Measurements from ENCODE around the gene TBC1D1. TPM values are rescaled to one million over a fixed set of nuclear protein-coding genes. Genes with fewer than 3 reads are reported as not detected.

The TBC1D1 gene
- total and polyA plus RNA-seq, 2 experiments from 2014 or later = 53.9 to 151 TPM

DNA sequence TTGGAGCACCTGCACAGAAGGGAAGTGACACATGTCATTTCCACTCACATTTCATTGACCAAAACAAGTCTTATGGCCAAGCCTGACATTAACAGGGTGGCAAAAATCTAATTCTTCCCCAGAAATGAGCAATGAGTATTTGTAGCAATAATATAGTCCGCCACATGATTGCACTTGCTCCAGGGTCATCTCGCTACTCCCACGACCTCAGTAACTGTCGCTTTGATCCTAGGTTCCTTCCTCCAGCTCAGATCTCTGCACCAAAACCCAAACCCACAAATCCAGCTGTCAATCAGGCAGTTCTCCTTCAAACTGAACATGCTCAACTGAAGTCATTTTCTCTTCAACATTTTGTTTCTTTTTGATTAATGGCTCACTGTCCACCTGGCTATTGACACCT, 44.1 kb downstream of the TBC1D1 start:
- Mint-ChIP-seq H3K4me1 (peaks cover 2% of the 10 kb centered on the region; the same call in 1 of the 3 replicates), H3K27ac (no peak overlapping the region), H3K27me3 (ENCODE audit: insufficient read depth, low read depth, poor library complexity) (no peaks in the 10 kb centered on the region), H3K9me3 (peaks cover 3% of the 10 kb centered on the region; the same call in 2 of the 3 replicates), H3K4me3 (no peak overlapping the region), H3K36me3 (ENCODE audit: low read depth) (peaks cover 5% of the 10 kb centered on the region; the same call in 1 of the 3 replicates)
- H4K20me1 ChIP-seq (replicated peaks; ENCODE audit: insufficient read depth) = no peaks in the 10 kb centered on the region
- no peak for DNase-seq (ENCODE audit: low spot score)
- H2AFZ ChIP-seq = no peak overlapping the region
- no peak overlapping the region for H3K4me2 ChIP-seq
- no peaks in the 10 kb centered on the region for H3K4me1 ChIP-seq (ENCODE audit: insufficient read depth)
- H3F3A ChIP-seq (replicated peaks; ENCODE audit: low read depth) = no peaks in the 10 kb centered on the region
- no peak overlapping the region for H3K27ac ChIP-seq (ENCODE audit: low read depth)
- H3K27me3 ChIP-seq (ENCODE audit: insufficient read depth) = no peaks in the 10 kb centered on the region
- no peaks in the 10 kb centered on the region for H3K36me3 ChIP-seq (ENCODE audit: insufficient read depth)
- no peak for ATAC-seq
- no peaks in the 10 kb centered on the region for H3K79me2 ChIP-seq (replicated peaks; ENCODE audit: insufficient read depth)
- H3K4me3 ChIP-seq = no peak overlapping the region
- TF ChIP-seq CREB1 (CRISPR knock-in tag; IDR thresholded peaks at IDR 0.05; ENCODE audit: low read depth) (no peak), POLR2AphosphoS5 (IDR thresholded peaks at IDR 0.05; ENCODE audit: low read depth) (no peak), EZH2 (IDR thresholded peaks at IDR 0.05; ENCODE audit: low read depth, unreplicated experiment) (no peak), JUNB (IDR thresholded peaks at IDR 0.05; ENCODE audit: unreplicated experiment) (no peak), NANOG (IDR thresholded peaks at IDR 0.05; ENCODE audit: borderline replicate concordance) (no peak)
- TF ChIP-seq, protein P1, sequence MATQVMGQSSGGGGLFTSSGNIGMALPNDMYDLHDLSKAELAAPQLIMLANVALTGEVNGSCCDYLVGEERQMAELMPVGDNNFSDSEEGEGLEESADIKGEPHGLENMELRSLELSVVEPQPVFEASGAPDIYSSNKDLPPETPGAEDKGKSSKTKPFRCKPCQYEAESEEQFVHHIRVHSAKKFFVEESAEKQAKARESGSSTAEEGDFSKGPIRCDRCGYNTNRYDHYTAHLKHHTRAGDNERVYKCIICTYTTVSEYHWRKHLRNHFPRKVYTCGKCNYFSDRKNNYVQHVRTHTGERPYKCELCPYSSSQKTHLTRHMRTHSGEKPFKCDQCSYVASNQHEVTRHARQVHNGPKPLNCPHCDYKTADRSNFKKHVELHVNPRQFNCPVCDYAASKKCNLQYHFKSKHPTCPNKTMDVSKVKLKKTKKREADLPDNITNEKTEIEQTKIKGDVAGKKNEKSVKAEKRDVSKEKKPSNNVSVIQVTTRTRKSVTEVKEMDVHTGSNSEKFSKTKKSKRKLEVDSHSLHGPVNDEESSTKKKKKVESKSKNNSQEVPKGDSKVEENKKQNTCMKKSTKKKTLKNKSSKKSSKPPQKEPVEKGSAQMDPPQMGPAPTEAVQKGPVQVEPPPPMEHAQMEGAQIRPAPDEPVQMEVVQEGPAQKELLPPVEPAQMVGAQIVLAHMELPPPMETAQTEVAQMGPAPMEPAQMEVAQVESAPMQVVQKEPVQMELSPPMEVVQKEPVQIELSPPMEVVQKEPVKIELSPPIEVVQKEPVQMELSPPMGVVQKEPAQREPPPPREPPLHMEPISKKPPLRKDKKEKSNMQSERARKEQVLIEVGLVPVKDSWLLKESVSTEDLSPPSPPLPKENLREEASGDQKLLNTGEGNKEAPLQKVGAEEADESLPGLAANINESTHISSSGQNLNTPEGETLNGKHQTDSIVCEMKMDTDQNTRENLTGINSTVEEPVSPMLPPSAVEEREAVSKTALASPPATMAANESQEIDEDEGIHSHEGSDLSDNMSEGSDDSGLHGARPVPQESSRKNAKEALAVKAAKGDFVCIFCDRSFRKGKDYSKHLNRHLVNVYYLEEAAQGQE (IDR thresholded peaks at IDR 0.05; ENCODE audit: unreplicated experiment) = no peak
- H3K9me2 ChIP-seq (ENCODE audit: insufficient read depth) = no peaks in the 10 kb centered on the region

DNA sequence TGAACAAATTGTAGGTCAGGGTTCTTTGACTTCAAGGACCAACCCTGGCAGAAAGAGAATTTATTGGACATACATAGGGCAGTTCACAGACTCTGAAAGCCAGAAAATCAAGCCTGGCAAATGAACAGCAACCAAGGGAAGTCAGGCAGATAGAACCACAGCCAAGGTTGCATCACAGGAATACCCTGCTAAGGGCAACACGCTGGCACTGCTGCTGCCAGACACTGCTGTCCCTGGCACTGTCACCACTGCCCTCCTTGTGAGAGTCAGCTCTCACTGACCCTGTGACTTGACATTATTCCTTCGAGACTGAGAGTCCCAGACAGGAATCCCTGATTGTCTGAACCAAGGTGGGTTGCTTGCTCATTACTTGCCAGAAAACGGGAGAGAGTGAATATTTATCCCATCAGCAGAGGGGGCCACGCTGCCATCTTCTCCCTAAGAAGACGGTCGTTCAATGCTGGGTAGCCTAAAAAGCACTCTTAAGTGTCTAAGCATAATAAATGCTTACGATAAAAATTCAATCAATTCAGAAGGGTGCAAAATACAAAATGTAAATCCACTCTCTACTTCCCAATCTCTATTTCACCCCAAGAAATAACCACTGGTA, 46.1 kb downstream of the TBC1D1 start:
- Histone ChIP-seq H4K20me1 (replicated peaks; ENCODE audit: insufficient read depth) (no peaks in the 10 kb centered on the region), H3K4me1 (ENCODE audit: insufficient read depth) (no peaks in the 10 kb centered on the region), H3K4me2 (no peak overlapping the region), H3K79me2 (replicated peaks; ENCODE audit: insufficient read depth) (no peaks in the 10 kb centered on the region), H3F3A (replicated peaks; ENCODE audit: low read depth) (no peaks in the 10 kb centered on the region), H3K36me3 (ENCODE audit: insufficient read depth) (no peaks in the 10 kb centered on the region), H3K4me3 (no peak overlapping the region), H2AFZ (no peak overlapping the region), H3K27ac (ENCODE audit: low read depth) (no peak overlapping the region), H3K9me2 (ENCODE audit: insufficient read depth) (no peaks in the 10 kb centered on the region), H3K27me3 (ENCODE audit: insufficient read depth) (no peaks in the 10 kb centered on the region)
- peaks cover 2% of the 10 kb centered on the region; the same call in 1 of the 3 replicates for H3K4me1 Mint-ChIP-seq
- no peak overlapping the region for H3K27ac Mint-ChIP-seq
- no peaks in the 10 kb centered on the region for H3K27me3 Mint-ChIP-seq (ENCODE audit: insufficient read depth, low read depth, poor library complexity)
- peaks cover 3% of the 10 kb centered on the region; the same call in 2 of the 3 replicates for H3K9me3 Mint-ChIP-seq
- ATAC-seq (no peak), DNase-seq (ENCODE audit: low spot score) (no peak)
- TF ChIP-seq, protein P2, sequence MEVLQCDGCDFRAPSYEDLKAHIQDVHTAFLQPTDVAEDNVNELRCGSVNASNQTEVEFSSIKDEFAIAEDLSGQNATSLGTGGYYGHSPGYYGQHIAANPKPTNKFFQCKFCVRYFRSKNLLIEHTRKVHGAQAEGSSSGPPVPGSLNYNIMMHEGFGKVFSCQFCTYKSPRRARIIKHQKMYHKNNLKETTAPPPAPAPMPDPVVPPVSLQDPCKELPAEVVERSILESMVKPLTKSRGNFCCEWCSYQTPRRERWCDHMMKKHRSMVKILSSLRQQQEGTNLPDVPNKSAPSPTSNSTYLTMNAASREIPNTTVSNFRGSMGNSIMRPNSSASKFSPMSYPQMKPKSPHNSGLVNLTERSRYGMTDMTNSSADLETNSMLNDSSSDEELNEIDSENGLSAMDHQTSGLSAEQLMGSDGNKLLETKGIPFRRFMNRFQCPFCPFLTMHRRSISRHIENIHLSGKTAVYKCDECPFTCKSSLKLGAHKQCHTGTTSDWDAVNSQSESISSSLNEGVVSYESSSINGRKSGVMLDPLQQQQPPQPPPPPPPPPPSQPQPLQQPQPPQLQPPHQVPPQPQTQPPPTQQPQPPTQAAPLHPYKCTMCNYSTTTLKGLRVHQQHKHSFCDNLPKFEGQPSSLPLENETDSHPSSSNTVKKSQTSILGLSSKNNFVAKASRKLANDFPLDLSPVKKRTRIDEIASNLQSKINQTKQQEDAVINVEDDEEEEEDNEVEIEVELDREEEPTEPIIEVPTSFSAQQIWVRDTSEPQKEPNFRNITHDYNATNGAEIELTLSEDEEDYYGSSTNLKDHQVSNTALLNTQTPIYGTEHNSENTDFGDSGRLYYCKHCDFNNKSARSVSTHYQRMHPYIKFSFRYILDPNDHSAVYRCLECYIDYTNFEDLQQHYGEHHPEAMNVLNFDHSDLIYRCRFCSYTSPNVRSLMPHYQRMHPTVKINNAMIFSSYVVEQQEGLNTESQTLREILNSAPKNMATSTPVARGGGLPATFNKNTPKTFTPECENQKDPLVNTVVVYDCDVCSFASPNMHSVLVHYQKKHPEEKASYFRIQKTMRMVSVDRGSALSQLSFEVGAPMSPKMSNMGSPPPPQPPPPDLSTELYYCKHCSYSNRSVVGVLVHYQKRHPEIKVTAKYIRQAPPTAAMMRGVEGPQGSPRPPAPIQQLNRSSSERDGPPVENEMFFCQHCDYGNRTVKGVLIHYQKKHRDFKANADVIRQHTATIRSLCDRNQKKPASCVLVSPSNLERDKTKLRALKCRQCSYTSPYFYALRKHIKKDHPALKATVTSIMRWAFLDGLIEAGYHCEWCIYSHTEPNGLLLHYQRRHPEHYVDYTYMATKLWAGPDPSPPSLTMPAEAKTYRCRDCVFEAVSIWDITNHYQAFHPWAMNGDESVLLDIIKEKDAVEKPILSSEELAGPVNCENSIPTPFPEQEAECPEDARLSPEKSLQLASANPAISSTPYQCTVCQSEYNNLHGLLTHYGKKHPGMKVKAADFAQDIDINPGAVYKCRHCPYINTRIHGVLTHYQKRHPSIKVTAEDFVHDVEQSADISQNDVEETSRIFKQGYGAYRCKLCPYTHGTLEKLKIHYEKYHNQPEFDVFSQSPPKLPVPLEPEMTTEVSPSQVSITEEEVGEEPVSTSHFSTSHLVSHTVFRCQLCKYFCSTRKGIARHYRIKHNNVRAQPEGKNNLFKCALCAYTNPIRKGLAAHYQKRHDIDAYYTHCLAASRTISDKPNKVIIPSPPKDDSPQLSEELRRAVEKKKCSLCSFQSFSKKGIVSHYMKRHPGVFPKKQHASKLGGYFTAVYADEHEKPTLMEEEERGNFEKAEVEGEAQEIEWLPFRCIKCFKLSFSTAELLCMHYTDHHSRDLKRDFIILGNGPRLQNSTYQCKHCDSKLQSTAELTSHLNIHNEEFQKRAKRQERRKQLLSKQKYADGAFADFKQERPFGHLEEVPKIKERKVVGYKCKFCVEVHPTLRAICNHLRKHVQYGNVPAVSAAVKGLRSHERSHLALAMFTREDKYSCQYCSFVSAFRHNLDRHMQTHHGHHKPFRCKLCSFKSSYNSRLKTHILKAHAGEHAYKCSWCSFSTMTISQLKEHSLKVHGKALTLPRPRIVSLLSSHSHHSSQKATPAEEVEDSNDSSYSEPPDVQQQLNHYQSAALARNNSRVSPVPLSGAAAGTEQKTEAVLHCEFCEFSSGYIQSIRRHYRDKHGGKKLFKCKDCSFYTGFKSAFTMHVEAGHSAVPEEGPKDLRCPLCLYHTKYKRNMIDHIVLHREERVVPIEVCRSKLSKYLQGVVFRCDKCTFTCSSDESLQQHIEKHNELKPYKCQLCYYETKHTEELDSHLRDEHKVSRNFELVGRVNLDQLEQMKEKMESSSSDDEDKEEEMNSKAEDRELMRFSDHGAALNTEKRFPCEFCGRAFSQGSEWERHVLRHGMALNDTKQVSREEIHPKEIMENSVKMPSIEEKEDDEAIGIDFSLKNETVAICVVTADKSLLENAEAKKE (CRISPR knock-in tag; IDR thresholded peaks at IDR 0.05) = no peak
- TF ChIP-seq JUNB (IDR thresholded peaks at IDR 0.05; ENCODE audit: unreplicated experiment) = no peak
- TF ChIP-seq STAT1 (IDR thresholded peaks at IDR 0.05; ENCODE audit: unreplicated experiment) = no peak
- no peak for TF ChIP-seq ZNF114 (CRISPR knock-in tag; IDR thresholded peaks at IDR 0.05)
- TF ChIP-seq, protein P3, sequence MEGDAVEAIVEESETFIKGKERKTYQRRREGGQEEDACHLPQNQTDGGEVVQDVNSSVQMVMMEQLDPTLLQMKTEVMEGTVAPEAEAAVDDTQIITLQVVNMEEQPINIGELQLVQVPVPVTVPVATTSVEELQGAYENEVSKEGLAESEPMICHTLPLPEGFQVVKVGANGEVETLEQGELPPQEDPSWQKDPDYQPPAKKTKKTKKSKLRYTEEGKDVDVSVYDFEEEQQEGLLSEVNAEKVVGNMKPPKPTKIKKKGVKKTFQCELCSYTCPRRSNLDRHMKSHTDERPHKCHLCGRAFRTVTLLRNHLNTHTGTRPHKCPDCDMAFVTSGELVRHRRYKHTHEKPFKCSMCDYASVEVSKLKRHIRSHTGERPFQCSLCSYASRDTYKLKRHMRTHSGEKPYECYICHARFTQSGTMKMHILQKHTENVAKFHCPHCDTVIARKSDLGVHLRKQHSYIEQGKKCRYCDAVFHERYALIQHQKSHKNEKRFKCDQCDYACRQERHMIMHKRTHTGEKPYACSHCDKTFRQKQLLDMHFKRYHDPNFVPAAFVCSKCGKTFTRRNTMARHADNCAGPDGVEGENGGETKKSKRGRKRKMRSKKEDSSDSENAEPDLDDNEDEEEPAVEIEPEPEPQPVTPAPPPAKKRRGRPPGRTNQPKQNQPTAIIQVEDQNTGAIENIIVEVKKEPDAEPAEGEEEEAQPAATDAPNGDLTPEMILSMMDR (conservative IDR thresholded peaks at IDR 0.05; ENCODE audit: low read depth in 2 of 2) = peak in 1 of 2 experiments; percentile 53; a peak in 3 of 4 replicates
- no peak overlapping the region for H3K4me3 Mint-ChIP-seq
- peaks cover 5% of the 10 kb centered on the region; the same call in 1 of the 3 replicates for H3K36me3 Mint-ChIP-seq (ENCODE audit: low read depth)

All from GM23338 (cell line).